Measurements from ENCODE around the gene ZC3HAV1.
"Not testable (repeated sequence)": the region's sequence is repeated elsewhere in the genome, so short reads cannot be mapped to it uniquely, and the experiment has no call there.

The ZC3HAV1 gene

GRCh38 chr7:139078399-139078798, 31.1 kb downstream of the ZC3HAV1 start:
- H3K79me1 ChIP-seq (ENCODE audit: low read length) = peaks cover 3% of the 10 kb centered on the region
- no peak overlapping the region for H3K27ac ChIP-seq (ENCODE audit: low read depth, low read length)
- no peak overlapping the region for H3K14ac ChIP-seq (ENCODE audit: low read length)
- H3K9me3 ChIP-seq (ENCODE audit: insufficient read depth, low read depth, low read length) = peaks cover 2% of the 10 kb centered on the region
- no peak overlapping the region for H2BK5ac ChIP-seq (ENCODE audit: low read depth, low read length, poor library complexity)
- H4K12ac ChIP-seq (ENCODE audit: low read depth, low read length) = no peak overlapping the region
- H3K23ac ChIP-seq (ENCODE audit: low read length) = no peak overlapping the region
- H3K36me3 ChIP-seq (ENCODE audit: control insufficient read depth in 1 of 2, insufficient read depth in 2 of 2, low read length in 2 of 2) = peaks cover 4 to 11% of the 10 kb centered on the region in 2 experiments
- H3K4me3 ChIP-seq (ENCODE audit: low read depth, low read length) = no peak overlapping the region
- WGBS (ENCODE audit: extremely low coverage, insufficient coverage, insufficient read length) = no CpG with 5 or more reads among the region's 1 CpG
- H4K8ac ChIP-seq (ENCODE audit: low read depth, low read length) = no peak overlapping the region
- no peak overlapping the region for H2AFZ ChIP-seq (ENCODE audit: insufficient read depth, low read length, poor library complexity)
- H3K4me1 ChIP-seq (ENCODE audit: control insufficient read depth in 1 of 2, insufficient read depth in 2 of 2, low read length in 2 of 2) = peaks cover 0 to 2% of the 10 kb centered on the region in 2 experiments
- H4K91ac ChIP-seq (ENCODE audit: low read depth, low read length) = no peak overlapping the region
- no peaks in the 10 kb centered on the region for H3K27me3 ChIP-seq (ENCODE audit: insufficient read depth, low read length)
- no peak for DNase-seq
- H2BK12ac ChIP-seq (ENCODE audit: low read length) = no peak overlapping the region
- no peak overlapping the region for H3K4ac ChIP-seq (ENCODE audit: low read depth, low read length)
- no peak overlapping the region for H3K18ac ChIP-seq (ENCODE audit: low read length)
- no peak overlapping the region for H2BK120ac ChIP-seq (ENCODE audit: insufficient read depth, low read length, poor library complexity)
- H3K79me2 ChIP-seq (ENCODE audit: control insufficient read depth, insufficient read depth, low read length, poor library complexity) = no peaks in the 10 kb centered on the region
- H2AK5ac ChIP-seq (ENCODE audit: low read length) = no peak overlapping the region
- H3K9ac ChIP-seq (ENCODE audit: low read length) = no peak overlapping the region
- H3K4me2 ChIP-seq (ENCODE audit: low read length) = no peak overlapping the region

GRCh38 chr7:139077706-139078105, 31.8 kb downstream of the ZC3HAV1 start:
- not testable (repeated sequence) for H2BK5ac ChIP-seq (ENCODE audit: low read depth, low read length, poor library complexity); H3K4me2 ChIP-seq (ENCODE audit: low read length); H4K91ac ChIP-seq (ENCODE audit: low read depth, low read length); H3K23ac ChIP-seq (ENCODE audit: low read length); H3K79me2 ChIP-seq (ENCODE audit: control insufficient read depth, insufficient read depth, low read length, poor library complexity); H2AFZ ChIP-seq (ENCODE audit: insufficient read depth, low read length, poor library complexity); DNase-seq; H3K79me1 ChIP-seq (ENCODE audit: low read length); H3K27me3 ChIP-seq (ENCODE audit: insufficient read depth, low read length); H3K4ac ChIP-seq (ENCODE audit: low read depth, low read length); H2BK12ac ChIP-seq (ENCODE audit: low read length); H3K4me3 ChIP-seq (ENCODE audit: low read depth, low read length); H3K4me1 ChIP-seq (ENCODE audit: control insufficient read depth in 1 of 2, insufficient read depth in 2 of 2, low read length in 2 of 2); H3K14ac ChIP-seq (ENCODE audit: low read length); H4K12ac ChIP-seq (ENCODE audit: low read depth, low read length); H3K9me3 ChIP-seq (ENCODE audit: insufficient read depth, low read depth, low read length); H2AK5ac ChIP-seq (ENCODE audit: low read length); H3K18ac ChIP-seq (ENCODE audit: low read length); H3K9ac ChIP-seq (ENCODE audit: low read length); H3K27ac ChIP-seq (ENCODE audit: low read depth, low read length); H2BK120ac ChIP-seq (ENCODE audit: insufficient read depth, low read length, poor library complexity); H4K8ac ChIP-seq (ENCODE audit: low read depth, low read length)
- H3K36me3 ChIP-seq (ENCODE audit: control insufficient read depth in 1 of 2, insufficient read depth in 2 of 2, low read length in 2 of 2) = peaks cover 4 to 12% of the 10 kb centered on the region in 2 experiments
- no CpG with 5 or more reads among the region's 5 CpGs for WGBS (ENCODE audit: extremely low coverage, insufficient coverage, insufficient read length)

- Histone ChIP-seq H2AK5ac (ENCODE audit: low read length) (no peak overlapping the region), H3K9ac (ENCODE audit: low read length) (no peak overlapping the region), H3K18ac (ENCODE audit: low read length) (no peak overlapping the region), H3K4me2 (ENCODE audit: low read length) (no peak overlapping the region), H3K4me3 (ENCODE audit: low read depth, low read length) (no peak overlapping the region), H3K79me1 (ENCODE audit: low read length) (peaks cover 3% of the 10 kb centered on the region), H3K4ac (ENCODE audit: low read depth, low read length) (no peak overlapping the region), H3K23ac (ENCODE audit: low read length) (no peak overlapping the region), H4K8ac (ENCODE audit: low read depth, low read length) (no peak overlapping the region), H2BK5ac (ENCODE audit: low read depth, low read length, poor library complexity) (no peak overlapping the region), H3K79me2 (ENCODE audit: control insufficient read depth, insufficient read depth, low read length, poor library complexity) (no peaks in the 10 kb centered on the region), H3K27me3 (ENCODE audit: insufficient read depth, low read length) (no peaks in the 10 kb centered on the region), H3K36me3 (ENCODE audit: control insufficient read depth in 1 of 2, insufficient read depth in 2 of 2, low read length in 2 of 2) (peaks cover 4 to 14% of the 10 kb centered on the region in 2 experiments), H3K9me3 (ENCODE audit: insufficient read depth, low read depth, low read length) (peaks cover 2% of the 10 kb centered on the region), H4K12ac (ENCODE audit: low read depth, low read length) (no peak overlapping the region), H3K4me1 (ENCODE audit: control insufficient read depth in 1 of 2, insufficient read depth in 2 of 2, low read length in 2 of 2) (peaks cover 0 to 2% of the 10 kb centered on the region in 2 experiments), H4K91ac (ENCODE audit: low read depth, low read length) (no peak overlapping the region), H3K27ac (ENCODE audit: low read depth, low read length) (no peak overlapping the region), H2BK120ac (ENCODE audit: insufficient read depth, low read length, poor library complexity) (no peak overlapping the region), H2AFZ (ENCODE audit: insufficient read depth, low read length, poor library complexity) (no peak overlapping the region), H2BK12ac (ENCODE audit: low read length) (no peak overlapping the region), H3K14ac (ENCODE audit: low read length) (no peak overlapping the region)
- WGBS (ENCODE audit: extremely low coverage, insufficient coverage, insufficient read length) = no CpG with 5 or more reads among the region's 11 CpGs
- DNase-seq = no peak
Observed at GRCh38 chr7:139075871-139076686, 33.4 kb downstream of the ZC3HAV1 start.

- no peak overlapping the region for H4K91ac ChIP-seq (ENCODE audit: low read depth, low read length)
- H2BK120ac ChIP-seq (ENCODE audit: insufficient read depth, low read length, poor library complexity) = no peak overlapping the region
- H3K79me2 ChIP-seq (ENCODE audit: control insufficient read depth, insufficient read depth, low read length, poor library complexity) = no peaks in the 10 kb centered on the region
- H2AK5ac ChIP-seq (ENCODE audit: low read length) = no peak overlapping the region
- H3K14ac ChIP-seq (ENCODE audit: low read length) = no peak overlapping the region
- H3K79me1 ChIP-seq (ENCODE audit: low read length) = peaks cover 3% of the 10 kb centered on the region
- no peak overlapping the region for H3K4ac ChIP-seq (ENCODE audit: low read depth, low read length)
- H4K12ac ChIP-seq (ENCODE audit: low read depth, low read length) = no peak overlapping the region
- peaks cover 0 to 2% of the 10 kb centered on the region in 2 experiments for H3K4me1 ChIP-seq (ENCODE audit: control insufficient read depth in 1 of 2, insufficient read depth in 2 of 2, low read length in 2 of 2)
- H2BK5ac ChIP-seq (ENCODE audit: low read depth, low read length, poor library complexity) = peak overlapping the region; percentile 37
- H3K36me3 ChIP-seq (ENCODE audit: control insufficient read depth in 1 of 2, insufficient read depth in 2 of 2, low read length in 2 of 2) = peaks cover 4 to 12% of the 10 kb centered on the region in 2 experiments
- H2BK12ac ChIP-seq (ENCODE audit: low read length) = peak overlapping the region; percentile 54
- no peak overlapping the region for H3K23ac ChIP-seq (ENCODE audit: low read length)
- H3K4me3 ChIP-seq (ENCODE audit: low read depth, low read length) = no peak overlapping the region
- H2AFZ ChIP-seq (ENCODE audit: insufficient read depth, low read length, poor library complexity) = no peak overlapping the region
- H3K27ac ChIP-seq (ENCODE audit: low read depth, low read length) = no peak overlapping the region
- DNase-seq = peak; percentile 77 to 93
- H4K8ac ChIP-seq (ENCODE audit: low read depth, low read length) = no peak overlapping the region
- H3K27me3 ChIP-seq (ENCODE audit: insufficient read depth, low read length) = no peaks in the 10 kb centered on the region
- WGBS (ENCODE audit: extremely low coverage, insufficient coverage, insufficient read length) = no CpG with 5 or more reads among the region's 9 CpGs
- H3K18ac ChIP-seq (ENCODE audit: low read length) = no peak overlapping the region
- H3K9me3 ChIP-seq (ENCODE audit: insufficient read depth, low read depth, low read length) = no peaks in the 10 kb centered on the region
- no peak overlapping the region for H3K9ac ChIP-seq (ENCODE audit: low read length)
- no peak overlapping the region for H3K4me2 ChIP-seq (ENCODE audit: low read length)
Observed at GRCh38 chr7:139075031-139075652, 34.4 kb downstream of the ZC3HAV1 start.

All from trophoblast cell (in vitro differentiated cells and primary cell).